Measurements from ENCODE around the gene ZNF598.
A peak's percentile ranks its signal among the peaks of the same experiment; 100 is the strongest.
"Not testable (repeated sequence)": the region's sequence is repeated elsewhere in the genome, so short reads cannot be mapped to it uniquely, and the experiment has no call there.

The ZNF598 gene

GRCh38 chr16:2027024-2028010 is 17.7 kb upstream of the ZNF598 start:
- ATAC-seq, result peak in 1 of 2 donors; percentile 11

DNA sequence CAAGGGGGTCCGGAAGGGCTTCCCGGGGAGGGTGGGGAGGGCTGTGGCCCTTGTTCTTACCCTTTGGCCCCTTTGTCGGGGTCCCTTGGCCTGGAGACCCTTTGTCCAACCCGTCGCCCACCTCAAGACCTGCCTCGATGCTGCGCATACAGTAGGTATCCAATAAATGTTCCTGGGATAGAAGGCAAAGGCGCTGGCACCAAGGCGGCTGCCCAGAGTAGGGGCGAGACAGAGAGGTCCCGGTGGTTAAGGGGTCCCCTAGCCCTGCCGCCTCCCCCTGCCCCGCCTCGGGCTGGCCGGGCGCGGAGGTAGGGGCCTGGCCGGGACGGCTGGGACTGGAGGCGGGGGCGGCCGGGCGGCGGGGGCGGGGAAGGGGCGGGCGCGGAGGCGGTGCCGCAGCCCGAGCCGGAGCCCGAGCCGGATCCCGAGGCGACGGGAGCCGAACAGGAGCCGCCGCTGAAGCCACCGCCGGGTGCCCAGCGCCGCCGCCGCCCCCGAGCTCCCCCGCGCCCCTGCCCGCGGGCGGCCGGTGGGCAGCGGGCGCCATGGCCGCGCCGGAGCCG is 16.9 kb upstream of the ZNF598 start, which contains the start of gene NHERF2:
NHERF2 (plus strand) TSS at position 442 of the 563 bp plus-strand sequence; CDS start at position 546, 104 bp downstream.
- ATAC-seq, result peak in 1 of 2 donors; percentile 15

DNA sequence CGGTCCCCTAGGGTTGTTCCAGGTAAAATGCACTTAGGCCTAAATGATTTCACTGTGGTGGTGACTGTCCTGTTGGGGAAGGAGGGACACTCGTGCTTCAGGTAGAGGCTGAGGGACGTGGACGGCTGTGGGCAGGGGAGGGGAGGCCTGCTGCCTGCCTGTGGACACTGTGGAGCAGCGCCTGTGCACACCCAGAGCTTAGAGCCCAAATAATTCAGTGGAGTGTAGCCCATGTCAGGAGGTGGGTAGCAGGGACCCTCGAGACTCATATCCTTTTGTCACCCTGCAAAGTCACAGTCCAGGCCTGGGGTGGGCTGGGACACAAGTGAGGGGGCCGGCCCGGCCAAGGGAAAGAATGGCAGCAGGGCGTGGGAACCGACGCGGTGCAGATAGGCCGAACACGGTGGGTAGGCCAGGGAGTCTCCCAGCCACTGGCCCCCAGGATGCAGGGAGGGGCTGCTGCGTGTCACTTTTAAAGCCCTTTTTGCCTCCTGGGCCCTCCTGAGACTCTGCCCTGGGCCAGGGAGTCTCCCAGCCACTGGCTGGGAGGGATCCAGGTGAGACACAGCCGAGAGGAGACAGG is 16.3 kb upstream of the ZNF598 start:
- no peak for ATAC-seq

GRCh38 chr16:2025251-2025650 is 15.6 kb upstream of the ZNF598 start:
- ATAC-seq, result no peak

DNA sequence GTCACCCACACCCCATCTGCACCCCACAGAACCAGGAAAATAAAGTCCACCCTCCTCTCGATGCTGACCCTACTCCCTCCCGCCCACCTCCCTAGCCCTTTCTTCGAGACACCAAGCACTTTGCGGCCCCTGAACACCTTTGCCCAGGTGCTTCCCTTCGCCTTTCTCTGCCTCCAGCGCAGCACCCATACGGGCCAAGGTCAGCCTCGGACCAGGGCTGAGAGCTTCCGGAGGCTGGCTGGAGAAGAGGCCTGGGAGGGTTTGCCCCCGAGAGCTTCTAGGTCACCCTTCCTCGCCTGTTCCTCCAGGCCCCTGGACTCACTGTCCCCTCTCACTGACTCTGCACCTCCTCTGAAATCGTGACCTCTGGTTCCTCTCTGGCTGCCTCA is 14.4 kb upstream of the ZNF598 start:
- no peak for ATAC-seq

- ATAC-seq, result peak; percentile 82 to 84
Observed at GRCh38 chr16:2023092-2024031, 13.7 kb upstream of the ZNF598 start.

GRCh38 chr16:2022723-2023091 is 13.1 kb upstream of the ZNF598 start:
- ATAC-seq, result peak; percentile 18 to 27

GRCh38 chr16:2019921-2020831 is 10.6 kb upstream of the ZNF598 start:
- ATAC-seq, result no peak

- peak; percentile 22 for ATAC-seq
Observed at GRCh38 chr16:2019518-2019920, 9.9 kb upstream of the ZNF598 start, which contains the start of gene NPW. Gene NPW, plus strand, starts transcription at chr16:2019785.

GRCh38 chr16:2016407-2016922 is 6.8 kb upstream of the ZNF598 start:
- ATAC-seq, result no peak

DNA sequence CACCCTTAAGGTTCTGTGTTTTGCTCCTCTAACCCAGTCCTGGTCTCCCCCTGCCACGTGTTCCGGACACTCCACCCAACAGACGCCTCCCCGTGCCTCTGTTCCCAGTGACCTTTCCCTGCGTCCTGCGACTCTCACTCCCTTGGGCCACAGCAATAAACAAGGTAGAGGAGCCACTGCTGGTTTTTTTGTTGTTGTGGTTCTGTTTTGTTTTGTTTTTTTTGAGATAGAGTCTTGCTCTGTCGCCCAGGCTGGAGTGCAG is 6.3 kb upstream of the ZNF598 start:
- ATAC-seq, result no peak

DNA sequence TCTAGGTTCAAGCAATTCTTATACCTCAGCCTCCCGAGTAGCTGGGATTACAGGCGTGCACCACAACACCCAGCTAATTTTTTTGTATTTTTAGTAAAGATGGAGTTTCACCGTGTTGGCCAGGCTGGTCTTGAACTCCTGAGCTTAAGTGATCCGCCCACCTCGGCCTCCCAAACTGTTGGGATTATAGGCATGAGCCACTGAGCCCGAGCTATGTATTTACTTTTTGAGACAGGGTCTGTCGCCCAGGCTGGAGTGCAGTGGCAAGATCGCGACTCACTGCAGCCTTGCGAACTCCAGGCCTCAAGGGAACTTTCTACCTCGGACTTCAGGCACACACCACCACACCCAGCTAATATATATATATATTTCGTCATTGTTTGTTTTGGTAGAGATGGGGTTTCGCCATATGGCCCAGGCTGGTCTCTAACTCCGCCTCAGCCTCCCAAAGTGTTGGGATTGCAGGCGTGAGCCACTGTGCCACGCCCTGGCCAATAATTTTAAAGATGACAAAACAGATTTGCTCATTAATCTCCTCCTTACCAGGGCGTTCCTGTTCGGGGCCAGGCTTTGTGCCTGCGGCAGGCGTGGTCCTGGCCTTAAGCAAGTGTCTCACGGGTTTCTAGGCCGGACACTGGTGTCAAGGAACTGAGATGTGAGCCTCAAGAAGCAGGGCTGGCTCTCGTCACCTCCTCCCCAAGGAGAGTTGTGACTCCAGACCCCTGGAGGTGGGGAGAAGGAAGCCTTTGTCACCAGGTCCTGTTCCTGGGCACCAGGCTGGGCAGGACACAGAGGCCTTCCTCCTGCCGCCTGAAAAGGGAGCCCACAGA is 5.7 kb upstream of the ZNF598 start:
- ATAC-seq, result no peak

GRCh38 chr16:2013527-2013926 is 3.9 kb upstream of the ZNF598 start:
- no peak for ATAC-seq

- not testable (repeated sequence) for ATAC-seq
Observed at GRCh38 chr16:2011726-2012125, 2.1 kb upstream of the ZNF598 start.

- ATAC-seq, result peak; percentile 31 to 50
Observed at GRCh38 chr16:2009164-2009711, 383 bp downstream of the ZNF598 start.

- ATAC-seq, result no peak
Observed at GRCh38 chr16:2008631-2009163, 924 bp downstream of the ZNF598 start.

DNA sequence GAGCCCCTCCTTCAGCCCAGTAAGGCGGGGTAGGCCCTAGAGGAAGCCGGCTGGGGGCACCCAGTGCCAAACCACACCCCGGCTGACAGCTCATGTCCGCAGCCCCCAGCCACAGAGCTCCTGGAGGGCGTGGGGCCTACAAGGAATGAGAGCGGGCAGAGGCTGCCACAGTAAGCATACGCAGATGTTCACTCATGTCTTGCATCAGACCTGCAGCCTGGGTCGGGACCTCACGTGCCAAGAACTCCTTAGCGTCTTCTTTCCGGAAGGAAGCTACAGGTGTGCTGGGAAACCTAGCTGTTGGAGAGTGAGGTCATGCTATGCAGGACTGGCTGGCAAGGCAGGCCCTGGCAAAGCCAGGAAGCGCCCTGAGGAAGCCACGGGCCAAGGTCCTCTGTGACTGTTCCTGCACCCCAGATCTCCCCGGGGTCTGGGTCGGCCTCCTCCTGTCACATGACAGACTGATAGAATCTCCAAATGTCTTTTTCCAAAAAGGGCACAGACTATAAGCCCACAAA is 1.6 kb downstream of the ZNF598 start:
- ATAC-seq, result no peak

GRCh38 chr16:2007081-2007836 is 2.4 kb downstream of the ZNF598 start:
- no peak for ATAC-seq

DNA sequence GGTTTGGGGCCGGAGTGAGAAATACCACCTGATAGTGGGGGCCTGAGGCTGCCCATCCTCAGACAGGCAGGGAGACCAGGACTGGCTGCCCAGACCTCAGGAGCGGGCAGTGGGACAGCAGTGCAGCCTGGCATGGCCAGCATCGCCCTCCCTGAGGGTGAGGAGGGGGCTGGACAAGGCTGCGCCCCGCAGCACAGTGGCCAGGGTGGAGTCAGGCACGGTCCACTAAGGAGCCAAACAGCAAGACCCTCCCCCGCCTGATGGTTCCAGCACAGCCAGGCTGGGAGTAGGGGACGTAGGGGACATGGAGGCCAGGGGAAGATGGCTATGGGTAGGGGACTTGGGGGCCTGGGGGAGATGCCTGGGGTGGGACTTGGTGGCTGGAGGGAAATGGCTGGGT is 3.3 kb downstream of the ZNF598 start:
- ATAC-seq, result no peak

Data from activated CD4-positive, CD25-positive, alpha-beta regulatory T cell treated with anti-CD3 and anti-CD28 coated beads, Interleukin-2, amount 50 U/mL, for 24 hours (primary cell).